IPS-NIHi7 (cell line): ENCODE measurements around the gene CPS1.

ENCODE experiments used
- DNase-seq: peaks from one replicate; pipeline ENCODE4 v3.0.0; 2012; ENCODE audit warnings: mixed read lengths; ENCODE audit errors: extremely low spot score

Gene CPS1

DNA sequence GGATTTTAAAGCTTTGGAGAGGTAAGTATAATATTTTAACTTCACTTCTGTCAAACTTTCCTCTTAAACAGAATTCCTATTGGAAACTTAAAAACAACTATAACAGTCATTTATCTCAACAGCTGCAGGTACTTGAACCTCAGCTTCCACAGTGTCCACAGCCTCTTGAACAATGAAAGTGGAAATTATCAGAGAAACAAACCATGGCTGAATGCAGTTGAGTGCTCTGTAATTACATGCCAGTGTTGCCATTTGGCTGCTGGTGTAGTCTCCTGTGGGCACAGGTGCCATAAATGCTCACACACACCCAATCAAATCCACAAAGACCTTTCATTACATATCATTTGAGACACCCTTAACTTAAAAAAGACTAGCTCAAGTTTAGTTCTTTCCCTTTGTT, 125.1 kb downstream of the CPS1 start:
- DNase-seq = no peak

DNA sequence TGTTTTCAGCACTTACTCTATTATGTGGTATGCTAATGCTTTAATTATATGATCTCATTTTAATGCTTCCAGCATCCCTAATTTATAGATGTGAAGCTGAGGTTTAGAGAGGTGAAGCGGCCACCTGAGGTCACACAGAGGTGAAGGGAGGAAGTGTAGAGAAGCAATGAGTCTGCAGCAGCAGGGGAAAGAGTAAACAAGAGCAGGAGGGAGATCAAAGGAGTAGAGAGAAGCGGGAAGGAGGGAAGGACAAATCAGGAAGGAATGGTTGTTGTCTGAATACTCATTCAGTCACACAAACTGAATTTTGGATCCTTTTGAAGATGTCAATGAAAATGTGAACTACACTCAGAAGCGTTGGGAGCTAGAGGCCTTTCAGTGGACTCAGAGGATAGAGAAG, 130.0 kb downstream of the CPS1 start:
- DNase-seq = peak; percentile 18

DNA sequence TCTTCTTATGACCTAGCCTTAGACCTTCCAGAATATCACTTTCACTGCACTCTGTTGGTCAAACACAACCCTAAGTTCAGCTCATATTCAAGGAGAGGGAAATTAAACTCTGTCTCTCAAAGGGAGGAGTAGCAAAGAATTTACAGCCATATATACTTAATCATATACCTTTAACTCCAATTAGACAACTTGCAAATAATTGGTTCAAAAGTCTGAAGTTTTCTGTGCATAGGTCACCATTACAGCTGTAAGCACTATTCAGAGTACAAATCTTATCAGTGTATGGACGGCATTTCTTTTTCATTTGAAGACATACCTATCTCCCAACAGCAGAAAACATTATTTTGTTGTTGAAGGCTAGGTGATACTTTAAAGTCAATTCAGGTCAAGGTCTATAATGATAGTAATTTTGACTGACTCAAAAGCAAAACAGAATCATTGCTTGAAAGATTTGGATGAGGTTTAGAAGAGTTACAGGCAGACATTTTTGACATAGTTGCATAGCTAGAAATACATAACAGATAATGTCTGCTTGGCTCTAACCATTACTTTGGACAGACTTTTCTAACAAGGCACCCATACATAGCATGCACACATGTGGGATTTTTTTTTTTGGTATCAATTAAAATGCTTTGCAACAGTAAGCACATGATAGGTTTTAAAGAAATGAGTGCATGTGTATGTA, 131.5 kb downstream of the CPS1 start:
- no peak for DNase-seq

DNA sequence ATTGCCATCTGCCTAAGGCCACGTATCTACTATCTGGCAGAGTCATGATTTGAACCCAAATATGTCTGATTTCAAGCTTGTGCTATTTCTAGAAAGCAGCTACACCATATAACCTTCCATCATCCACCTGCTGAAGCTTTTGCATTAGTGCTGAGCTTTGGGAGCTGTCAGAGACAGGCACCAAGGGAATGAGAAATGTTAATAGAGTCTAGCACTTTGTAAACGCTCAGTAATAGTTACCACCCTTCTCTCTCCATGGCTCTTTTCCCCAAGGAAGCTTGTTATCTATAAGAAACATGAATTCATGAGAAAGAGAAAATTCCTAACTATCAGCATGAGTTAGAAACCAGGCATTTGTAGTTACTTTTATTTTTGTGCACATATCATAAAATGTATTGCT, 151.5 kb downstream of the CPS1 start:
- DNase-seq = no peak

DNA sequence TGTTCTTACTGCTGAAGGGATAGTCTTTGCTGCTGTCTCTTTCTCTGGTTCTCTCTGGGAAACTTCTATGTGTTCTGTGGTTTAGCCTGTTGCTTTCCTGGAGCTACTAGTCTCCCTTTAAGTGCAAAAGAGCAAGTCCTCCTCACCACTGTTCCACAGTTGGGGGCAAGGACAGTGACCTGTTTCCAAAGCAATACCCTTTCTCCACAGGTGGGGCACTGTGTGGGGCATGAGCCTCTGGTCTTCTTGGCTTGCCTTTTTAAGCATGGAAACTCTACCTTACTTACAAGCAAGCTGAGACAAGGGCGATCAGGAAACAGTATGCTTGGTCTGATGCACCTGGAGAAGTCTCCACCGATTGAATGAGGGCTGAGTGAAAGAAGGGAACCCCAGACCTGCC, 156.7 kb downstream of the CPS1 start:
- no peak for DNase-seq

DNA sequence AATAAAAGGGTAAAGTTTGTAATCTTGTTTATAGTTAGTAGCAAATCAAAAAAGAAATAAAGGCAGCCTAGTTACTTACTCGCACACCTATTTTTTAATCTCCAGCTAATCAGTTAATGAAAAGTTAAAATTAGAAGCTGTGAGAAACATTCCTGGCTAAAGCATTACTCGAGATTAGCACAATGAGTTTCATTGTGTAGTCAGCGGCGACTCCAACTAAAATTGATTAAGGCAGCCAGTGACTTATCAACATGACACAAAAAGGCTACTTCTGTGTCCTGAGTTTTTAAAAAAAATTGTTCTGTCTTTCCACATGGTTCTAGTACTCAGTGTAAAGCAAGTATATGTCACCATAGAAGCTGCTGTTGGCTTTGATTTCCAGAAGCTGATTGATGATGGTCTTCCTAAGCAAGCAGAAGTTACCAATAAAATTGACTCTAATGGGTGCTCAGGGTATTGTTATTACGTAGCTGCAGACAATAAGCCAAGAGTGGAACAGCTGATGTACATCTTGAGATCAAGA, 159.2 kb downstream of the CPS1 start:
- DNase-seq = no peak

DNA sequence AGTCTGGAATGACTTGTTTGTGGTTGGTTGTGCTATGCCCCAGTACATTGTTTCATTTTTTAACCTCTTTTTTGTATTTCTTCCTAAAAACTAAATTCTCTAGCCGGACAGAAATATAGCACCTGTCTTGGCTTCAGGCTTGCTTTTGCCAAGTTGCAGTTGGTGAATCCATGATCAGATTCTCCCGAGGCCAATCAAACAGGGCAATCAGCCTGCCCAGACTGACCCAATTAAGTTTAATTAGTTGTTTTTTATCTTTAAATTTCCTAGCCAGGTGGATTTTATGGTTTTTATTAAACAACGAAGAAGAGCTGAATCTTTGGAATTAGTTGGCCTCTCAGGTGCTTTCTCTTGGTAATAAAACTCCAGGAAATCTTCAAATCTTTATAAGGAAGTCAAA, 162.1 kb downstream of the CPS1 start:
- DNase-seq = no peak

DNA sequence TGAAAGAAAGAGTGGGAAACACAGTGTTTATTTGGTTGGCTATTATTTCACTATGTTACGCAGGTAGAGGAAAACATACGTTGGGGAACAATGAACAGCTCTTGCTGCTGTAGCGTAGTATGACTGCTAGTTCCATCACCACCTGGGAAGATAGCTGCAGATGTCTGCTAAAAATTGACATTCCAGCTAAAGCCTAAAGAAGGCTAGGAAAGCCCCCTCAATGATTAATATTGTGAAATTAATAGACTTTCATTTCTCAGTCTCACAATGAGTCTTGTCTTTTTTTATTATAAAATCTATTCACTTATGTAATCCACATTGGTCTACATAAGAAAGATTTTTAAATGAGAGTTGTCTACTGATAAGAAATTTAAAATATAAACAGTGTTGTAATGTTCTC, 165.7 kb downstream of the CPS1 start:
- no peak for DNase-seq

DNA sequence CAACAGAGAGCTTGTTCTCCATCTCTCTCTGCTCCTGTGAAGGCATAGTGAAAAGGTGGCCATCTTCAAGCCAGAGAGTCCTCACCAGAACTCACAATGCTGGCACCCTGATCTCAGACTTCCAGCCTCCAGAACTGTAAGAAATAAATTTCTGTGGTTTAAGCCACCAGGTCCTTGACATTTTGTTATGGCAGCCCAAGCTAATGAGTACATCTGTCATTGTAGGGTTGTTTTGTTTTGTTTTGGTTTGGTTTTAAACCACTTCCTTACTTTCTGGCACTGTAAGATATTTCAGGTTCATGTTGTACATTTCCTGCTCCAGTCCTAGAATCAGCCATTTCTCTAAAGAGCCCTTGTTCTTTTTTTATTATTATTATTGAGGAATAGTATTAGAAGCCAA, 171.2 kb downstream of the CPS1 start:
- DNase-seq = no peak
